Measurements from ENCODE around the gene NUP205.

DNA sequence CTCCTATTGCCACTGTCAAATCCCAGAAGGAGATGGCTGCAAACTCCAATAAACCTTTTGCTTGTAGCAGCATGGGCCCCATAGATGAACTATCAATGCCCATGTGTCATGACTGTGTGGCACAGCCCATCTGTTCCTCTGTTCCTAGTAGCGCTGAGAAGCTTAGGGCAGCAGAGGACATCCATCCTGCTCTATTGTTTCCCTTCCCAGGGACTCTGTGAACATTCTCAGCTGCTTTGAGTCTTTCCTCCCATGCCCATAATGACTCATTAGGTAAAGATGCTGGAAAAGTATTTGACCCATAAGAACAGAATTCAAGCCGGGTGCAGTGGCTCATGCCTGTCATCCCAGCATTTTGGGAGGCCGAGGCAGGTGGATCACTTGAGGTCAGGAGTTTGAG is 132.8 kb downstream of the NUP205 start:
- TF ChIP-seq POLR2AphosphoS5 (IDR thresholded peaks at IDR 0.05; ENCODE audit: borderline replicate concordance, low read depth, low read length) (no peak), FOXP2 (optimal IDR thresholded peaks at IDR 0.05; ENCODE audit: control extremely low read depth, extremely low read length, insufficient read depth) (no peak)
